ENCODE results near the gene PSTPIP2.
A peak's percentile ranks its signal among the peaks of the same experiment; 100 is the strongest.
"Not testable (repeated sequence)": the region's sequence is repeated elsewhere in the genome, so short reads cannot be mapped to it uniquely, and the experiment has no call there.

PSTPIP2 gene

DNA sequence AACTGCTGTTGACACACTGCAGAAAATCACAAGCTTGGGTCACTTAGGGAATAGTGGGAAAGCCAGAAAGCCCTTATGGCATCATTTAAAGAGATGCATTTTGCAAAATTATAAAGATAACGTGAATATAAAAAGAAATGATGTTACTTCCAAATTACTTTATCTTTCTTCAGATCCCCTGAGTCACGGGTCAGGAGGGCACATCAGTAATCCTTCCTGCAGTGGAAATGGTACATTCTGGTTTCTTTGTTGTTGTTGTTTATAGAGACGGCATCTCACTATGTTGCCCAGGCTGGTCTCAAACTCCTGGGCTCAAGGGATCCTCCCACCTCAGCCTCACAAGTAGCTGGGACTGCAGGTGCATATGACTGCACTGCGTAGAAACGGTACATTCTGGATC lies 95.1 kb downstream of the PSTPIP2 start:
- no peak for DNase-seq

DNA sequence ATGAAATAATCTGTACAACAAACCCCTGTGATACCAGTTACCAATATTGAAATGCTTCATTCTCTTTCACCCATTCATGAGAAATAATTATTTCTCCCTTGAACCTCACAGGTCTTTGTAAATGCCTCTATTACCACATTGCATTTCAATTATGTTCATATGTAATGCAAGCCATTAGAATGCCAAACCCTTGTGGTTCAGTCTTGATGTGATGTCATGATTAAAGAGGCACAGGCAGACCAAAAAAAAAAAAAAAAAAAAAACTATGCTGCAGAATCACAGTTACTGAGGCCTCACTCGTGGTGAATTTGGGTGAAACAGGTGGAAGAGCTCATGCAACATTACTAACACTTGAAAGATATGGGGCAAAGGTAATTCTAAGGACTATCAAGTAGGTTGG lies 95.5 kb downstream of the PSTPIP2 start:
- DNase-seq, result no peak

DNA sequence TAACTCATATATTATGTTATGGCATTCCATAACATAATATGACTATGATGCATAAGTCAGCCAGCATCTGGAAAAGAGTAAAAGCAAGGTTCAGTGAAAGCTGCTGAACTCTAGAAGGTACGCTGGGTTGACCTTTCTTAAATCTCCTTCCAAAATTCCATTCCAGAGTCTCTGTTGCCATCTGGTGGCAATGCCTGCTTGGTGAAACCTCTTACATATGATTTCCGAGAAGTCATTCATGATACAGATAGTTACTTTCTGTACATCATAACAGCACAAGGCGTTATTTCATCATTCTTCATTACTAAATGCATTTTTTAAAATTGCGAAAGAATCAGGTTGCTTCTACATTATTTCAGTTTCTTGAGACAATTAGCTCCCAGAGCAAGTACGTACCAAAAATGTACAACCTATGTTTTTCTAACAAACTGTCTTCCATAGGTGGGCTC lies 97.9 kb downstream of the PSTPIP2 start:
- DNase-seq, result no peak

DNA sequence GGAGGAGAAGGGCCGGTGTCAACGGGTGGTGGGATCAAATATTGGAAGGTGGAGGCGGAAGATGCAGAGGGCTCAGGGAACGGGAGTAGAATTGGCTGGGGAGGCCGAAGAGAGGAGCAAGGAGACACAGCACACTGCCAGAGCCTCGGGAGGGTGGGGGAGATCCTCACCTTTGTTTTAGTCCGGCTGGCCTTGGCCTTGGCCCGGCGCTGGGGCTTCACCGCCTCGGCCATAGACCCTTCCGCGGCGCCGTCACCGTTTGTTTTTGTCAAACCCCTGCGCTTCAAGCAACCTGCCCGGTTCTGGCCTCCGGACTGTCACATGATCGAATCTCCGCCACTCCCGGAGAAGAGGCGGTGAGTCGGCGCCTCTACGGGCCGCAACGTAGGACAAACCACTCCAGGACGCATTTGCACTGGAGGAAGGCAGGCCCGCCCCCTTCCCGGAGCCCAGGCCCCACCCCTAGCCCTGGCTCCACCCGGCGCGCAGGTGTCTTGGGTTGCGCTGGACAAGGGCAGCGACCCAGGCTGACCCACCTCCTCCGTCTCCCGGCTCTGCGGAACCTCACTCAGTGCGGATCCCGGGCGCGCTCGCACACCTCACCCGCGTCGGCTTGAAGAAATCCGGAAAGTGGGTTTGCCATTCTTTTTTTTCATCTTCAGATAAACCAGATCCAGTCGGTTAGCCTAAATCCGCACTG lies 104.9 kb downstream of the PSTPIP2 start, which contains the start of gene EPG5:
EPG5 (minus strand) TSS at position 323 of the 700 bp plus-strand sequence; CDS start at position 233, 90 bp downstream.
- peak; percentile 93 for DNase-seq

DNA sequence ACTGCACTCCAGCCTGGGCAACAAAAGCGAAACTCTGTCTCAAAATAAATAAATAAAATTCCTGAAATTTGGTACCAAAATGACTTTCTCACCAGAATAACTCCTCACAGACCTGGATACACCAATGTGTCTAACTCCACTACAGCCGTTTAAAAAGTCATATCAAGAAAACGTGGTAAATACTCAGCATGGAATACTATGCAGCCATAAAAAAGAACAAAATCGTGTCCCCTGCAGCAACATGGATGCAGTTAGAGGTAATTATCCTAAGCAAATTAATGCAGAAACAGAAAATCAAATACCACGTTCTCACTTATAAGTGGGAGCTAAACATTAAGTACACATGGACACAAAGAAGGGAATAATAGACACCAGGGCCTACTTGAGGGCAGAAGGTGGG lies 107.1 kb downstream of the PSTPIP2 start:
- DNase-seq, result not testable (repeated sequence)

DNA sequence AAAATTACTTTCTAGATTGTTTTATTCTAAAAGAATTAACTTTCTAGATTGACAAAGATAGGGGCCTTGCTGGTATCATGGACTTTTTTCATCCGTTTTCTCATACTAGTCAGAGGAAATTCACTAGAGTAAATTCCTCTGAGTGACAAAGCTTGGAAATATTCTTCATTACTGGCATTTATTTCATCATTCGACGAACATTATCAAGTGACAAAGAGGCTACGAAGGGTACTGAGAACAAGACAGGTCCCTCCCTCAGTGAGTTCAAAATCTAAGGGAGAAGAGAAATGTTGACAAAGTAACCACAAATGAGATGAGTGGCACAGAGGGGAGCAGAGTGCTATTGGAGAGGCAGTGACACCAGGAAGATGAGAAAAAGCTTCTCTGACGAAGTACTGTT lies 109.2 kb downstream of the PSTPIP2 start:
- DNase-seq, result no peak

DNA sequence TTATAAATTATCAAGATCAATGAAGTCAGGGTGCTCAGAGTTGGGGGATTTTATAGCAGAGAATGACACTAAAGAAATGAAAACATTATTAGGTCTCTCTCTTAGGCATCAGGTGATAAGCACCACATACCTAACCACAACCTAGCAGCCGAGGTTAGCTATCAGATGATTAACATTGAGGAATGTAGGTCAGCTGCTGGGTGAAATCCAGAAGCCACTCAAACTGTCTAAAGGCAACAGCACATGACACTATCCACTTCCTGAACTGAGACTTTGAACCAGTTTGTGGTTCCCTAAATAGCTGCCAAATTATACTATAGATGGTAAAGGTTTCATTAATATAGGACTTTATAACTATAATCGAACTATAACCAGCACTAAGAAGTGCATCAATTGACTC lies 109.6 kb downstream of the PSTPIP2 start:
- DNase-seq, result no peak

DNA sequence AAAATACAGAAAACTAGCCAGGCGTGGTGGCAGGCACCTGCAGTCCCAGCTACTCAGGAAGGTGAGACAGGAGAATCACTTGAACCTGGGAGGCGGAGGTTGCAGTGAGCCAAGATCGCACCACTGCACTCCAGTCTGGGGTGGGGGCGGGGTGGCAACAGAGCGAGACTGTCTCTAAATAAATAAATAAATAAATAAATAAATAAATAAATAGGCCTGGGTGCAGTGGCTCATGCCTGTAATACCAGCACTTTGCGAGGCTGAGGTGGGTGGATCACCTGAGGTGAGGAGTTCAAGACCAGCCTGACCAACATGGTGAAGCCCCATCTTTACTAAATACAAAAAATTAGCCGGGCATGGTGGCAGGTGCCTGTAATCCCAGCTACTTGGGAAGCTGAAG lies 112.6 kb downstream of the PSTPIP2 start:
- DNase-seq, result not testable (repeated sequence)

DNA sequence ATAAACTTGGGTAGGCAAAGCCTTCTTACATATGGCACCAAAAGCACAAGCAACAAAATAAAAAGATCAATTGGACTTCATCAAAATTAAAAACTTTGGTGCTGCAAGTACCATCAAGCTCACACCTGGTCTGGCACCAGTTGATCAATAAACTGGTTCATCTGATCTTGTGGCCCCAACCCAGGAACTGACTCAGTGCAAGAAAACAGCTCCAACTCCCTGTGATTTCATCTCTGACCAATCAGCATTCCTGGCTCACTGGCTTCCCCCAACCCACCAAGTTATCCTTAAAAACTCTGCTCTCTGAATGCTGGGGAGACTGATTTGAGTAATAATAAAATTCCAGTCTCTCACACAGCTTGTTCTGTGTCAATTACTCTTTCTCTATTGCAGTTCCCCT lies 113.3 kb downstream of the PSTPIP2 start:
- no peak for DNase-seq

DNA sequence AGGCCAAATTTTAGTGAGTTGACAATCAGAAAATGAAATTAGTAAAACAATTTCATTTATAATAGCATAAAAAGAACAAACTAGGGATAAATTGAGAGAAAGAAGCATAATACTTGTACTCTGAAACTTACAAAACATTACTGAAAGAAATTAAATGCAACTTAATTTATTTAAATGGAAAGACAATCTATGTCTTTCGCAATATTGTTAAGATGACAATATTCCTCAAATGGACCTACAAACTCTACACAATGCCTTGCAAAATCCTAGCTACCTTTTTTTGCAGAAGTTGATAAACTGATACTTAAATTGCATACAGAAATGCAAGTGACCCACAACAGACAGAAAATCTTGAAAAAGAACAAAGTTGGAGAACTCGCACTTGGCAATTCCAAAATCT lies 114.0 kb downstream of the PSTPIP2 start:
- DNase-seq, result no peak

DNA sequence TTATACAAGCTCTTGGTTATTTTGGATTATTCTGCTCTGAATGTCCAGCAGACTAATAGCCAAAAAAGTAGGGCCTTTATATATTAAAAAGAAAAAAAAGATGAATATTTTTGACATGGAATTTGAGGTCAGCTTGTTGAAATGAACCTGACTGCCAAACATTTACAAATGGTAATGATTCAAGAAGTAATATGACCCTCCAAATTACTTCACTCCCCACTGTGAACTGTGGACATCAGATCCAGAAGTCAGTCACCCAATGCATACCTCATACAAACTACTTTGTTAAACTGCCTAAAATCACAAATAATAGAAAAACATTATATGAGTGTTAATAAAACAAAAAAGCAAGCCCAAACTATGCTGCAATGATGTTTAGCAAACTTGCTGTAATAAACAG lies 115.0 kb downstream of the PSTPIP2 start:
- no peak for DNase-seq

DNA sequence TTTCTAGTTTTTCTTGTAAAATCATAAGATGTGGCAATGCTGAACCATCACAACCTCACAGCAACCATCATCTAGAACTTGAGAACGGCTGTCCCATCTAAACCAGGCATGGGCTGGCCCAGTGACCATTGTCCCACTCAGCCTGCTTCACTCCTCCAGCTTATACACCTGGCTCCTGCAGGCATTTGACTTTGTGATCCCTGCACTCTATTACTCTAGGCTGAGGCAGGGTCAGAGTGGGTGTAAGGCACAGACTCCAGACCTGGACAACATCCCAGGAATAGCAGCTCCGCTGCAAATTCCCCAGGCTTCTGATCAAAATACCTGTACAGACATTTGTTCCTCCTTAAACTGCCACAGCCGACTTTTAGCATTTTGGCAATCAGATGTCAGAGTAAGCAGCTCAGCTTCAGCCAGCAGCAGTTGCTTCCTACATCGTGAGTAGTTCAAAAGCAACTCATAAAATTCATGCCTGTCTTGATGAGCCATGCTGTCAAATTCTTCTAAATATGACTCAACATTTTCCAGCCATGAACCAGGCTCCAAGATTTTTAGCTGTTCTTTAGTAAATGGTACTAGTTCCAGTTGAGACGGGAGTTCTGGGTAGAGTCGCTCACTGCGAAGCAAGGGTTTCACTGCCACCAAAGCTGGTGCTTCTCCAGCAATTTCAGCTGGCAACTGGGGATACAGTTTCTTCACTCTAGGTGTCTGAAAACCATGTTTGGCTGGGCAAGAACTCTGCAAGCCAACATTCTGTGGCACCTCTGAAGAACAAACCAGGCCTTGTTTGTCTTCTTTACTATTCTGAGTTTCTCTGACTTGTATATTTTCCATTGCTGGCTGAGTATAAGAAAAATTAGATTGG lies 117.8 kb downstream of the PSTPIP2 start:
- DNase-seq, result no peak

DNA sequence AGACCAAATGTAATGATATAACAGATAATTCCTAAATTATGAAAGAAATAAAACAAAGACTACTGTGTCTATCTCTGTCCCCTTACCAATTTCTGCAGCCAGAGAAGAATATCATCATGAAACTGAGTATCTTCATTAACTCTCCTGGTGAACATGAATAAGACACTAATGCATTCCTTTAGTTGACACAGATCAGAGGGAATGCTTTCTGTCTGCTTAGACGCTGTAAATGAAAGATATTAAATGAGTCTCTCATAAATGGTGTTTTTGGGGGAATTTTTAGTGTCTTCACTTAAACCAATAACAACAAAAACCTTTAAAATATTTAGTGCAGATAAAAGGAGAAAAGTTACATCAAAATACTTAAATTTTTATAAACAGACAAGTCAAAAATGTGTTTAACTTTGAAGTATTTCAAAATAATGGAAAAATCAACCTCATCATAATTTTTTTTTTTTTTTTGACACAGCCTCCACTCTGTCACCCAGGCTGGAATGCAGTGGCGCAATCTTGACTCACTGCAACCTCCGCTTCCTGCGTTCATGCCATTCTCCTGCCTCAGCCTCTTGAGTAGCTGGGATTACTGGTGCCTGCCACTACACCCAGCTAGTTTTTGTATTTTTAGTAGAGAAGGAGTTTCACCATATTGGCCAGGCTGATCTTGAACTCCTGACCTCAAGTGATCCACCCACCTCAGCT lies 120.9 kb downstream of the PSTPIP2 start:
- DNase-seq, result no peak

DNA sequence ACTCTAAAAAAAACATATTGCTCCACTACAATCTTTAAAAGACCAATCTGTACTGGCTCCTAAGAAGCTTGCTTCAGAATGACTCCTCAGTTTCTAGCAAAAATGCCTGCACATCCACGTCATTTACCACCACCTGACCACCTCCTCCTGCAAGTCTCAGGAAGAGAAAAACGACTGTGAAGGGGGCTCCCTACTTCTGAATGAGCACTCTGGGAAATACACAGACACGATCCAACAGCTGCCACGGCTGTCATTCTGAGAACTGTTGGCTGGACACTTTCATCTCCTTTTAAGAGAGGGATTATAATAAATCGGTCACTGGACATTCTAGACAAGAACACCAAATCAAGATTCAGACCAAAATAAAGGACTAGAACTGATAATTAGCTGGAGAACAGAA lies 126.4 kb downstream of the PSTPIP2 start:
- DNase-seq, result no peak

DNA sequence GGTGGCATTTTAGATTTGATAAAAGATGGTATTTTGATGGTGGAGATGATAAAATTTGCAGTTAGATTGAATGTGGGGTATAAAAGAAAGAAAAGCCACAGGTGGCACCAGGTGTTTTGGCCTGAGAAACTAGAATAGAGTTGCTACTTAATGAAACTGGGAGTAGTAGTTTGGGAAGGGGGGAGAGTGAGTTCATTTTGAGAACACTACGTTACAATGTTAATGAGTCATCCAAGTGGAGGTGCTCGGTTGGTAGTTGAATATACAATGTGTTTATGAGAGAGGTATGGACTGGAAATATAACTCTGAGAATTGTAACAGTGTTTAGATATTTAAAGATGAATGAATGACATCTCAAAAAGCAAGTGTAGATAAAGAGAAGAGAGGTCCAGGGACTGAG lies 131.3 kb downstream of the PSTPIP2 start:
- no peak for DNase-seq

DNA sequence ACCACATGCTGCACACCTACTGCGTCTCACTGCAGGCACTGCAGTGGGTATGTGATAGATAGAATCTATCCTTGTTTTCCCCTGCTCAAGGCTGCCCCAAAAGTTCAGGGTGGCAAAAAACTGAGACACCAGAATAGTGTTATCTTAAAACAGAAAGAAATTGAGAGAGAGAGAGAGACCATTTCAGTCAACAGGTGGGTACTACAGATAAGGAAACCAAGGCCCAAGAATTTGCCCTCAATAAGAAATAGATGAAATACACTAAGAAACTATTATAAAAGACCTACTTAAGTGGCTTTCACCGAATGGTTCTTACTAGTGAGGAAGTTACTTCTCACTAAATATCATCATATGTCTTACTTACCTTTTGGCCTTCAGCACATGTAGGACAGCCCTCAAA lies 132.8 kb downstream of the PSTPIP2 start:
- DNase-seq, result no peak

DNA sequence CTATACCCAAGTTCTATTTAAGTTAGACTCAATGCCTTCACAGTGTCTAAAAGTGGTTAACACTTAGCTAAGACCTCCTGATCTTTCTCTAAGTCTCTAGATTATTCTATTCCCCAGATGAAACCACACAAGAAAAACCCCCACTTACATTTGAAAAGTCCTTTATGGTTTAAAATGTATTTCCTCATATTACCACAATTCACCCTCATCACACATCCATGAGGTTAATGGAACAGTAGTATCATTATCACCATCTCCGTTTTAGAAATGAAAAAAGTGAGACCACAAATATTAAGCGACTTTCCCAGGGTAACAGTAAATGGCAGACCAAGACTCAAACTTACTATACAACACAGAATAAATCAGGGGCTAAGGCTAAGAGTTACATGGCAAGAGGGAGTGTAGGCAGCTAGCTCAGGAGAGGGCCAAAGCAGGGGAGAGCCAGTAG lies 133.5 kb downstream of the PSTPIP2 start:
- DNase-seq, result no peak

DNA sequence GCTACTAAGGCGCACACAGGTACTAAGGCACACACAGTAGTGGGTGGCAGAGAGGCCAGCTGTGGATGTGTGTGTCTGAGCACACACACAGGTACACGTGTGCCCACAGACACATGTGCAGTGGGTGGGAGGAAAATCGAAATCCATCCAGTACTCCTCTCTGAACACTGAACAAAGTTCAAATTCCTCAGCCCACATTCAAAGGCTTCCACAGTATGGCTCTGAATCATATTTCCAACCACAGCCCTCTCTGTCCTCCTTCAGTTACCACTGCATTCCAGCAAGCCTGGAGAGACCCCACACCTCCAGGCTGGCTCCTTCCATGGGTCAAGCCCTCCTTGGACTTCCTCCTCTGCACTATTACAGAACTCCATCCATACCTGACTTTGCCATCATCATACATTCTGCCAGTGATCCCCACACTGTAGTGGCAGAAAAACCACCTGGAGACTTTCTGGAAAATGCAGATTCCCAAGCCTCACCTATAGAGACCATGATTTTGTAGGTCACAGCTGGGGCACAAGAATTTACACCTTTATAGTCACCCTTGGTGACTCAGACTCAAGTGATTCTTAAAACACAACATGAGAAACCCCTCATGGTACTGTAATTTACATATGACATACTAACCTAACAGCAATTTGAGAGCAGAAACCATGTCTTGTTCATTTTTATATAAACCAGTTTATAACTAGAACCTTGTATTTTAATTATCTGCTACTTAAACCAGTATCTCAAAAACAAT lies 136.3 kb downstream of the PSTPIP2 start:
- no peak for DNase-seq

Data from activated CD8-positive, alpha-beta memory T cell treated with anti-CD3 and anti-CD28 coated beads, Interleukin-2, amount 50 U/mL, for 48 hours (primary cell).